ENCODE measurements around the gene FAM78B.

- TF ChIP-seq CTCF (conservative IDR thresholded peaks at IDR 0.05; ENCODE audit: low read depth, low read length) (no peak), EZH2 (IDR thresholded peaks at IDR 0.05; ENCODE audit: borderline replicate concordance, low read depth, low read length, poor library complexity, severe bottlenecking) (no peak)
Measured at GRCh38 chr1:166155108-166155507, 11.7 kb downstream of the FAM78B start.
